PC-3 (cell line): ENCODE results near the gene CCN2. TPM values are rescaled to one million over a fixed set of nuclear protein-coding genes. Genes with fewer than 3 reads are reported as not detected.

ENCODE experiments used
- ATAC-seq: fragments of 200-7000 bp; cut with Tn5 transposase; 2 replicates; pipeline ENCODE4 v1.9.1; 2020; ENCODE audit warnings: mild to moderate bottlenecking, moderate library complexity
- BruUV-seq: library from RNA; stranded (reverse); fragments of 400-500 nt; replicated peaks from 2 replicates; lab custom pipeline; 2021; lab: Mats Ljungman, UMichigan
- CTCF ChIA-PET: fragments of 300-600 bp; sonication (Branson Sonifier 250); formaldehyde crosslinking; loops from one replicate; lab custom pipeline; 2022; ENCODE audit warnings: antibody characterized with exemption; lab: Charles Lee
- POLR2A ChIA-PET: fragments of 300-600 bp; sonication (Branson Sonifier 250); formaldehyde crosslinking; loops from one replicate; lab custom pipeline; 2022; ENCODE audit warnings: antibody characterized with exemption; ENCODE audit not compliant: unreplicated experiment; lab: Charles Lee
- DNase-seq: peaks from one replicate; pipeline ENCODE4 v3.0.0-alpha.2; 2015
- H2AFZ ChIP-seq: fragments of 300-600 bp; sonication (generic); 2 replicates; pipeline ENCODE4 v1.6.0; 2016; ENCODE audit warnings: antibody characterized with exemption, low read length
- H3F3A ChIP-seq: fragments of 300-600 bp; sonication (generic); one replicate; pipeline ENCODE4 v1.6.0; 2017; ENCODE audit warnings: antibody characterized with exemption, low read length, control low read depth, mild to moderate bottlenecking; ENCODE audit not compliant: unreplicated experiment
- H3K27ac ChIP-seq: fragments of 300-600 bp; sonication (generic); 2 replicates; pipeline ENCODE4 v1.5.1; 2016; ENCODE audit warnings: mild to moderate bottlenecking, low read length
- H3K27me3 ChIP-seq: fragments of 300-600 bp; sonication (generic); 2 replicates; pipeline ENCODE4 v1.6.1; 2016; ENCODE audit warnings: low read length, mixed read lengths
- H3K36me3 ChIP-seq: fragments of 300-600 bp; sonication (generic); 2 replicates; pipeline ENCODE4 v1.6.1; 2016; ENCODE audit warnings: low read depth, mixed run types, low read length, mixed read lengths
- H3K4me1 ChIP-seq: fragments of 300-600 bp; sonication (generic); 2 replicates; pipeline ENCODE4 v1.5.1; 2016; ENCODE audit warnings: low read length; ENCODE audit not compliant: insufficient read depth
- H3K4me2 ChIP-seq: fragments of 300-600 bp; sonication (generic); 2 replicates; pipeline ENCODE4 v1.6.0; 2016; ENCODE audit warnings: low read length
- H3K4me3 ChIP-seq: fragments of 300-600 bp; sonication (generic); 2 replicates; pipeline ENCODE4 v1.5.1; 2016; ENCODE audit warnings: mild to moderate bottlenecking, low read length, mixed read lengths
- H3K79me2 ChIP-seq: fragments of 300-600 bp; sonication (generic); 2 replicates; pipeline ENCODE4 v1.6.1; 2017; ENCODE audit warnings: low read length, mixed read lengths
- H3K9ac ChIP-seq: fragments of 300-600 bp; sonication (generic); 2 replicates; pipeline ENCODE4 v1.6.0; 2016; ENCODE audit warnings: mild to moderate bottlenecking, low read length
- H3K9me2 ChIP-seq: fragments of 300-600 bp; sonication (generic); replicated peaks from 2 replicates; pipeline ENCODE4 v1.6.1; 2016; ENCODE audit warnings: mixed run types, low read length, mixed read lengths
- H3K9me3 ChIP-seq: fragments of 300-600 bp; sonication (generic); 2 replicates; pipeline ENCODE4 v1.6.1; 2016; ENCODE audit warnings: low read length, mixed read lengths
- H4K20me1 ChIP-seq: fragments of 300-600 bp; sonication (generic); 2 replicates; pipeline ENCODE4 v1.6.1; 2016; ENCODE audit warnings: low read length, mixed read lengths
- CTCF ChIP-seq: fragments of 300-600 bp; sonication (generic); conservative IDR thresholded peaks from 2 replicates; pipeline ENCODE4 v1.5.1; 2017; ENCODE audit warnings: antibody characterized with exemption, low read depth, mild to moderate bottlenecking, low read length
- EZH2 ChIP-seq: fragments of 300-600 bp; sonication (generic); IDR thresholded peaks from one replicate; pipeline ENCODE4 v1.6.1; 2017; ENCODE audit warnings: antibody characterized with exemption, mild to moderate bottlenecking, low read length; ENCODE audit not compliant: unreplicated experiment
- EZH2phosphoT487 ChIP-seq: fragments of 300-600 bp; sonication (generic); IDR thresholded peaks from 2 replicates; pipeline ENCODE4 v1.6.1; 2018; ENCODE audit warnings: mild to moderate bottlenecking, antibody characterized with exemption, low read length, borderline replicate concordance
- intact Hi-C: fragments of 100-400 bp; cut with micrococcal nuclease; formaldehyde crosslinking; loops from 2 replicates; pipeline ENCODE4 v1.9.0; 2023
- total RNA-seq: library from RNA; depleted of rRNA; stranded (reverse); fragments of >200 nt; gene quantifications from 2 replicates; pipeline ENCODE4 v1.2.3, GENCODE V29; 2014

The CCN2 gene
- total RNA-seq, 1 experiment from 2014 or later = 33.2 TPM

- no peaks in the 10 kb centered on the region for H3K9me2 ChIP-seq
- H3K27me3 ChIP-seq = no peaks in the 10 kb centered on the region
- H3K4me3 ChIP-seq = peak overlapping the region; percentile 37
- ChIA-PET CTCF (interaction anchor here (0.7 kb wide), 1 partner anchor 210 kb away, joined by 3 read pairs; no protein-coding TSS in a partner anchor), POLR2A (interaction anchor here (0.6 kb wide), 1 partner anchor 29 kb away, joined by 3 read pairs; no protein-coding TSS in a partner anchor)
- peaks cover 5% of the 10 kb centered on the region; the same call in 1 of the 2 replicates for H4K20me1 ChIP-seq
- H3K9me3 ChIP-seq = no peaks in the 10 kb centered on the region
- TF ChIP-seq CTCF (no peak), EZH2 (no peak), EZH2phosphoT487 (no peak)
- ATAC-seq (no peak), DNase-seq (no peak)
- peaks cover 9% of the 10 kb centered on the region for H3K79me2 ChIP-seq
- intact Hi-C loops = loop anchor here (5.0 kb wide), 1 partner anchor 263 kb away; no protein-coding TSS in a partner anchor
- H3K36me3 ChIP-seq = peaks cover 4% of the 10 kb centered on the region; the same call in 1 of the 2 replicates
- no TSS peak for BruUV-seq
- H3K27ac ChIP-seq = peak overlapping the region; percentile 39
- H2AFZ ChIP-seq = peak overlapping the region; percentile 68
- H3K4me1 ChIP-seq = peaks cover 34% of the 10 kb centered on the region
- no peak overlapping the region; the same call in 1 of the 2 replicates for H3K9ac ChIP-seq
- no peaks in the 10 kb centered on the region for H3F3A ChIP-seq
- H3K4me2 ChIP-seq = peak overlapping the region; percentile 66
Observed at GRCh38 chr6:131954059-131954774, 3.0 kb upstream of the CCN2 start.

GRCh38 chr6:131952886-131953509, 1.8 kb upstream of the CCN2 start:
- intact Hi-C loops = loop anchor here (5.0 kb wide), 1 partner anchor 264 kb away; no protein-coding TSS in a partner anchor
- ATAC-seq (no peak), DNase-seq (no peak)
- no TSS peak for BruUV-seq
- ChIA-PET CTCF (no interaction called here), POLR2A (no interaction called here)
- no peaks in the 10 kb centered on the region for H3K9me3 ChIP-seq
- H3K79me2 ChIP-seq = peaks cover 12% of the 10 kb centered on the region
- H3K4me1 ChIP-seq = peaks cover 42% of the 10 kb centered on the region
- H3K4me2 ChIP-seq = no peak overlapping the region
- no peak overlapping the region for H3K9ac ChIP-seq
- TF ChIP-seq EZH2phosphoT487 = no peak
- no peak for TF ChIP-seq CTCF
- TF ChIP-seq EZH2 = no peak
- H2AFZ ChIP-seq = no peak overlapping the region
- no peak overlapping the region for H3K27ac ChIP-seq
- H3K36me3 ChIP-seq = peaks cover 11% of the 10 kb centered on the region; the same call in 1 of the 2 replicates
- H3K27me3 ChIP-seq = no peaks in the 10 kb centered on the region
- no peaks in the 10 kb centered on the region for H3F3A ChIP-seq
- peaks cover 10% of the 10 kb centered on the region for H4K20me1 ChIP-seq
- no peak overlapping the region for H3K4me3 ChIP-seq
- no peaks in the 10 kb centered on the region for H3K9me2 ChIP-seq
